K562 (cell line): Measurements from ENCODE around the gene LAX1. TPM values are rescaled to one million over a fixed set of nuclear protein-coding genes. Genes with fewer than 3 reads are reported as not detected.
A peak's percentile ranks its signal among the peaks of the same experiment; 100 is the strongest.

Experiments
- ARNT ChIP-seq, 2 experiments: fragments of 450-650 bp; IDR thresholded peaks; 2 replicates each; pipeline ENCODE4 v1.6.1; 2016; ENCODE audit warnings: mild to moderate bottlenecking in 1 of 2
- CHD1 ChIP-seq: fragments of 200-600 bp; sonication (generic); IDR thresholded peaks from one replicate; pipeline ENCODE4 v1.6.1; 2012; ENCODE audit warnings: mild to moderate bottlenecking, moderate library complexity, low read length, inconsistent platforms
- HMBOX1 ChIP-seq: sonication (generic); IDR thresholded peaks from 2 replicates; pipeline ENCODE4 v1.6.1; 2016
- HNRNPK ChIP-seq: fragments of 200-400 bp; formaldehyde crosslinking; IDR thresholded peaks from one replicate; pipeline ENCODE4 v1.6.1; 2018; ENCODE audit warnings: mild to moderate bottlenecking, low read depth, low read length; ENCODE audit not compliant: poor library complexity, severe bottlenecking
- IRF9 ChIP-seq: fragments of 450-650 bp; IDR thresholded peaks from 2 replicates; pipeline ENCODE4 v1.6.1; 2016; ENCODE audit warnings: missing biosample characterization, missing genetic modification characterization
- KDM1A ChIP-seq, 2 experiments: fragments of 450-650 bp; IDR thresholded peaks; 2 replicates each; pipeline ENCODE4 v1.6.1; 2016; ENCODE audit warnings: mild to moderate bottlenecking in 2 of 2
- KDM5B ChIP-seq: fragments of 200-600 bp; sonication (generic); IDR thresholded peaks from 2 replicates; pipeline ENCODE4 v1.6.1; 2012; ENCODE audit warnings: low read depth, mild to moderate bottlenecking, moderate library complexity, low read length, control low read depth, inconsistent platforms; ENCODE audit not compliant: insufficient replicate concordance
- PHB ChIP-seq: fragments of 250-450 bp; sonication (Bioruptor Pico); IDR thresholded peaks from 2 replicates; pipeline ENCODE4 v1.5.0; 2021
- PRPF4 ChIP-seq: fragments of 200-400 bp; formaldehyde crosslinking; IDR thresholded peaks from one replicate; pipeline ENCODE4 v1.6.1; 2017; ENCODE audit warnings: low read length, low read depth, mild to moderate bottlenecking; ENCODE audit not compliant: insufficient read depth, poor library complexity, severe bottlenecking
- RAD51 ChIP-seq: fragments of 450-650 bp; IDR thresholded peaks from 2 replicates; pipeline ENCODE4 v1.7.1; 2016; ENCODE audit warnings: low read depth, mild to moderate bottlenecking, borderline replicate concordance
- TAF1 ChIP-seq: IDR thresholded peaks from 2 replicates; pipeline ENCODE4 v1.6.1; 2011; ENCODE audit warnings: mild to moderate bottlenecking, low read length, moderate library complexity; ENCODE audit not compliant: insufficient read depth, control insufficient read depth, severe bottlenecking; ENCODE audit errors: extremely low read depth
- TFE3 ChIP-seq: fragments of 450-650 bp; formaldehyde crosslinking; IDR thresholded peaks from 2 replicates; pipeline ENCODE4 v1.4.0; 2020; ENCODE audit warnings: mild to moderate bottlenecking, mixed read lengths
- TRIM24 ChIP-seq, 2 experiments: fragments of 450-650 bp; IDR thresholded peaks; 2 replicates each; pipeline ENCODE4 v1.6.1; 2016
- TSHZ1 ChIP-seq: fragments of 250-450 bp; sonication (Bioruptor Pico); IDR thresholded peaks from 2 replicates; pipeline ENCODE4 v1.4.0; 2020; ENCODE audit warnings: mild to moderate bottlenecking, moderate library complexity
- VEZF1 ChIP-seq: fragments of 200-800 bp; sonication (Bioruptor generic); IDR thresholded peaks from 2 replicates; pipeline ENCODE4 v1.6.1; 2017; ENCODE audit warnings: missing genetic modification characterization, missing compliant biosample characterization
- ZBTB1 ChIP-seq: sonication (generic); formaldehyde crosslinking; IDR thresholded peaks from 2 replicates; pipeline ENCODE4 v1.8.1; 2023; ENCODE audit warnings: missing genetic modification reagents, low read depth, mild to moderate bottlenecking, borderline replicate concordance
- ZBTB9 ChIP-seq: fragments of 450-650 bp; formaldehyde crosslinking; IDR thresholded peaks from 2 replicates; pipeline ENCODE4 v1.4.0; 2020; ENCODE audit warnings: mild to moderate bottlenecking, moderate library complexity
- polyA plus RNA-seq, 8 experiments: library from polyadenylated mRNA; depleted of rRNA in 4 of 8; stranded (reverse) in 5 of 8; unstranded in 3 of 8; fragments of >200 nt; fragmentation: Nextera tagmentation in 2 of 8; fragmentation: Illumina TruSeq in 1 of 8; extraction: Ambion mirVana in 2 of 8; extraction: Trizol in 1 of 8; gene quantifications; 2 replicates each; pipeline versions ENCODE4 v1.2.1 to v1.2.3, GENCODE V29; 2011 to 2014; ENCODE audit warnings: inconsistent platforms in 1 of 8, missing spikeins in 1 of 8
- total RNA-seq, 7 experiments: library from RNA; depleted of rRNA in 6 of 7; stranded (reverse); fragments of >200 nt in 6 of 7; fragmentation: Illumina TruSeq in 2 of 7; extraction: Trizol in 2 of 7; gene quantifications; 2 replicates each; pipeline versions ENCODE4 v1.2.1 to v1.2.3, GENCODE V29; 2011 to 2021; ENCODE audit warnings: low replicate concordance in 1 of 7

The LAX1 gene
- total and polyA plus RNA-seq, 9 of the 15 experiments (the other 6 are each of a cell fraction or from before 2014, with no cell fraction given), result not detected

- peak in 1 of 2 experiments; percentile 71; a peak in 2 of 4 replicates for TF ChIP-seq ARNT (IDR thresholded peaks at IDR 0.05)
- TF ChIP-seq IRF9 (tag), result no peak
- no peak for TF ChIP-seq ZBTB1
- TF ChIP-seq TSHZ1 (CRISPR knock-in tag), result no peak
- TF ChIP-seq PHB, result no peak
- TF ChIP-seq TAF1, result no peak
- TF ChIP-seq HNRNPK, result no peak
- peak; percentile 55; the same call in 1 of the 2 replicates for TF ChIP-seq VEZF1 (CRISPR knock-in tag)
- no peak for TF ChIP-seq CHD1
- TF ChIP-seq PRPF4, result no peak
- TF ChIP-seq KDM1A (IDR thresholded peaks at IDR 0.05), result peak; percentile 70 to 82
- TF ChIP-seq KDM5B, result no peak
- TF ChIP-seq TFE3 (CRISPR knock-in tag), result peak; percentile 39; the same call in 1 of the 2 replicates
- peak; percentile 43; the same call in 1 of the 2 replicates for TF ChIP-seq RAD51
- TF ChIP-seq HMBOX1, result no peak
- TF ChIP-seq TRIM24 (IDR thresholded peaks at IDR 0.05), result peak; percentile 72 to 80
- TF ChIP-seq ZBTB9 (CRISPR knock-in tag), result peak; percentile 54; the same call in 1 of the 2 replicates
Observed at GRCh38 chr1:203726417-203726867, 38.5 kb upstream of the LAX1 start (continued).
